Measurements from ENCODE around the gene PPIL1.
A peak's percentile ranks its signal among the peaks of the same experiment; 100 is the strongest.

PPIL1 gene

DNA sequence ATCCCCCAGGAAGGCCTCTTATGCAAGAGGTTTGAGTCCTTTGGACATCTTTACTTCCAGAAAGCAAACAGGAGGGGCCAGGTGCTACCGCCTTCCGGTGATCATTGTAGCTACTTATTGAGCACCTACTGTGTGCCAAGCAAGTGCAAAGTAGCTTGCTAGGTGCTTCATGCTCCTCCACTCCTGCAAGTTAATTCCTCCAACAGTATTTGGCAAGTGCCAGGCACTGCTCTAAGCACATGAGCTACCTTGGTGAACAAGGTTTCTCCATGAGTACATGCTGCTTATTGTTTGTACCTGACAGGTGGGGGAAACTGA lies 37.6 kb downstream of the PPIL1 start:
- DNase-seq, result no peak

DNA sequence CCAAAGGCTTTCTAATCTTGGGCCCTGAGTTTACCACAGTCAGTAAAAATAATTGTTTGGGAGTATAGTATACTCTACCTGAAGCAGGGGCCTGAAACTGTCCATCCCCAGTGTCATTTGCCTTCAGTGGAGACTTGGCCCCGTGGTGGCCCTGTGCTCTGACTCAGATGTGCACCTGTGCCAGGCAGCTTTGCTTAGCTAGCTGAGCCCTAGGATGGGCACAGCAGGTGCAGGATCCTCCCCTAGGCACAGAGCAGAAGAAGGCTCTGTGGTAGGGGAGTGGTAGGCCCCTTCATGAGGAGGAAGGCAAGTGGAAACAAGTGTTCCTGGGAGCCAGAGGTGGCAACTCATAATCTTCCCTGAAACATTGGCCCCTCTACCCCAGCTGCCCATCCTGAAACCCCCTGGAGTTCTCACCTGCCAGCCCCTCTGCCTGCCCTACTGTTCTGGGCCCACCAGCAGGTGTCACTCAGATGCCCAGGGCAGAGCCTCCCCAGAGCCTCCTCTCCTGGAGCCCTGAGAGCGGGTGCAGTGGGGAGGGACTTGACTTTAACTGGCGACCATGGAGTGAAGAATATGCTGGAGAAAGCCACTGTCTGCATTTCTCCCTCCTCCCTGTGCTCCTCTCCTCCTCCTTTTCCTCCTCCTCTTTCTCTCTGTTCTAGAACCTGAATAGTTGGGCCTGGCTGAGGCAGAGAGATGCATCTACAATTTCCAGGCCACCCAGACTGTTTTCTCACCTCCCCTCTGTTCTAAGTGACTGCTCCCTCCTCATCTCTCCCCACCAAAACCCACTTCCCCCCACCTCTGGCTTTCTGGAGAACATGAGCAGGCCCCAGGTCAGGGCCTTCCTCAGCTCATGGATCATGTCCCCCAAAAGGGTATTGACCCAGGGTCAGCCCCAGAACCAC lies 38.2 kb downstream of the PPIL1 start:
- peak in 5 of 58 donors; percentile 11 to 32 (median 25) for DNase-seq

DNA sequence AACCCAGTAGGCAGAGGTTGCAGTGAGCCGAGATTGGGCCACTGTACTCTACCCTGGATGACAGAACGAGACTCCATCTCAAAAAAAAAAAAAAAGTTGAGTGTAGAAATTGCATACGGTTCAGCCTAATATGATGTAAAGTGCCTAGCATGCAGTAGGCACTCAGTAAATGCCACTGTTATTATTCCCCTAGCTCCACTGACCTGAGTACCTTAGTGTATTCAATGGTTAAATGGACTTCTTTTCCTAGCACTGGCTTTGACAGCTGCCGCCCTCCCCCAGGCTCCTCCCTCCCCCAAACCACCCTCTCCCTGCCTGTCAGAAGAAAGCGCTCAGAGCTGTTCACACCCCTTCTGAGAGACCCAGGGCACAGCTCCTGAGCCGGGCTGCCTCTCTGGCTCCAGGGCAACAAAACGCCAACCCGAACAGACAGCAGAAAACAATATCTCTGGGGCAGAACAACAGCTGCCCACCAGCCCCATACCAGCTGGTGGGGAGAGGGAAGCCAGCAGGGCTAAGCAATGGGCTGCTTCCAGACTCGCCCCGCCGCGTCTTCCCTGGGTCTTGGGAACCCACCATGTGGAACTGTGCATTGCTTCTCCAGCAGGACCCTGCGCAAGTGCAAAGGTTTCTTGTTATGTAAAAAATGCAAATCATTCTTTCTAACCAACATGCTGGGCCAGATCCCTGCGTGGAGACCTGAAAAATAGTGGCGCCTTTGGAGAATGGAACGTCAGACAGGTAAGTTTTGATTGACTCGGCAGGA lies 39.8 kb downstream of the PPIL1 start:
- peak in 13 of 58 donors; percentile 9 to 50 (median 26) for DNase-seq

DNA sequence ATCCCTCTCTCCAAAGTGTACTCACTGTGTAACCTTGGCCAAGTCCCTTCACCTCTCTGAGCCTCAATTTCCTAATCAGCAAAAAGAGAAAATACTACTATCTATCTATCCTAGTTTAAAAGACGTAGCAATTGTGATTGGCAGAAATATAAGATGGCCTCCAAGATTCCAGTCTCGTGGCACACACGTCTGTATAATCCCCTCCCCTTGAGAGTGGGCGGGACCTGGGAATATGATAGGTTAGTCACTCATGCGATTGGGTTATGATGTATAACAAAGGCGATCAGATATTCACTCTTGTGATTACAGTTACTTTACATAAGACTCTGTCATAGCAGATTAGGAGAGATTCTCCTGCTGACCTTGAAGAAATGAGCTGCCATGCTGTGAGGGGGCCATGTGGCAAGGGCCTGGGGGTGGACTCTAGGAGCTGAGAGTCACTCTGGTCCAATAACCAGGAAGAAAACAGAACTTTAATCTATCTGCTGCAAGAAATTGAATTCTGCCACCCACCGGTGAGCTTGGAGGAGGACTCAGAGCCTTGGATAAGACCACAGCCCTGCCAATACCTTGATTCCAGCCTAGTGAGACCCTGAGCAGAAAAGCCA lies 41.3 kb downstream of the PPIL1 start:
- no peak for DNase-seq

DNA sequence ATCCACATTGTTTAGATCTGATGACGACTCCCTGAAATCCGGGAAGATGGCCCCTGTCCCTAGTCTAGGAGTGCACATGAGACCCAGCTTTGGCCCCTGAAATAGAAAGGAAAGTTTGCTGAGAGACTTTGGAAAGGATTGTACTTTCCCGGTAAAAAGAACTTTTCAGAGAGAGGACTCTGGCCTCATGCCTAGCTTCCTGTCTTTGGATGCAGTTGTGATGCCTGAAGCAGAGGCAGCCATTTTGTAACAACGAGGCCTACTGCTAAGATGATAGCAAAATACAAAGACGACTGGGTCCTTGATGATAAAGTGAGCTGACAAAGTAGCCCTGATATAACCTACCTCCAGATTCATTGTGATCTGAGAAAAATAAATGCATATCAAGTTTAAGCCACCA lies 42.3 kb downstream of the PPIL1 start:
- no peak for DNase-seq

DNA sequence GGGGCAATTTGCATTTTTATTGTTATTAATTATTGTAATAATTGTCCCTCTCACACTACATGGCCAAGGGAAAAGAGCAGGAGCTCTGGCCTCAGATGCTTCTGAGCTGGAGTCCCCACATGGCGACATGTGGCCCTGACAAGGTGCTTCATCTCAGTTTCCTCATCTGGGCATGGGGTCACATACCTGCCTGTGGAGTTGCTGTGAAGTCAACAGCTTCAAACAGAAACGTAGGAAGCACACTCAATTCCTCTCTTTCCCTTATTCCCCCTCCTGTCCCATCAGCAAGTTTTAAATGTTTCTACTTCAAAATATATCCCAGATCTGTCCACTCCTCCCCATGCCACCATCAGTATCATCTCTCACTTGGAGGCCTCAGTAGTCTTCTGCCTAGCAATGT lies 44.0 kb downstream of the PPIL1 start:
- no peak for DNase-seq

DNA sequence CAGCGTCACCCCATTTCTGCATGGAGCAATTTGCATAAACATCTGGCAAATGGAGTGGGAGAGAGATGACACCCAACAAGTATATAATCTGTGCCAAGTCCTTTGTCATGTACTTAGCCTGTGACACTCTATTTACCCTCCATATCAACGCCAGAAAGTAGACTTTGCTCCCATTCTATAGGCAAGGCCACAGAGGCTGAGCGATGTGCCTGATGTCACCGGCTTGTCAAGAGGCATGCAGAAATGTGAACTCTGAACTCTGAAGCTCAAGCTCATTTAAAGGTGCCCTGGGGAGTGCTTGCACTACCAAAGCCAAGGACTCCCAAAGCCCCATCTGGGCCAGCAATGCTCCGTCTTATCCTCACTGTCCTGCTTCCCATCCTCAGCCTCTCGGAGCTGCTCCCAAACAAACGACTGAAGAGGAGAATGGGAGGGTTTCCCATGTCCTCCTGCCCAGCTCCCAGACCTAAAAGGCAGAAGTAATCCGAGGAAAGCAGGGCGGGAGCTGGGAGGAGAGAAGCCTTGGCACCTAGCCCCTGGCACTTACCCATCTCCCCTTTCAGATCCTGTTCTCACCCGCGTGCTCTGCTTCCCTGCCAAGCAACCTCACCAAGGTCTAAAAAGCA lies 44.6 kb downstream of the PPIL1 start:
- DNase-seq, result peak in 45 of 58 donors; percentile 8 to 71 (median 38)

DNA sequence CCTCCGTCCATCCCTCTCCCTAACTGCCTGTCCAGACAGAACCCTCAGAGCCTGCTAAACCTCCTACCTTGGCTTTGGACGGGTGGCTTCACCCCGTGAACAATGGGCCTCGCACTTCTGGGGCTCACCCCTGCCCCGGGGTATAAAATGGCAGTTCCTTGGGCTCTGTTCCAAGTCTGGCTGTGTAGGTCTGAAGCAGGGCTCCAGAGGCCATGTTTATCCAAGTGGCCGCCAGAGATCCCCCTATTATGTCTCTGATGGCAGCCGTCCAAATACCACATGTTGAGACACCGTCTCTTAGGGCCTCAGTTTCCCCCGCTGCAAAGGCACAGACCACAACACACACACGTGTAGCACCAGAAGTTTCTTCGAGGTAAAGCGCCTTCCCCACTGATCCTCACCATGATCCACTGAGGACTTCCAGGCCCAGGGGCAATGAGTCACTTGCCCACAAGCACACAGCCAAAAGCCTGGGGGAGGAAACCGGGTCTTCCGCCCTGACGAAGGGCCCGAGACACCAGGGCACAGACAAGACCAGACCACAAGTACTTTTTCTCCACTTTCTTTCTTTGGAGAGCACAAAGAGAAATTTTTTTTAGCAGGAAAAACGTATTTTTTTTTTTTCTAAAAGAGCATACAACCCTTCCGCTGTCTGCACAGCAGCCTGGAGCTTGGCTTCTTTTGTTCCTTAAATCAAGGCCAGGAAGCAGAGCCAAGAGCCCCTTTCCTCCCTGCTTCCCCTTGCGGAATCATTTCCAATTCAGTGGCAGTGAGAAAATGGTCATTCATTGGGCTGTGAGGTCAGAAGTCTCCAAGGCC lies 47.1 kb downstream of the PPIL1 start:
- DNase-seq, result peak in 17 of 58 donors; percentile 14 to 64 (median 27)

DNA sequence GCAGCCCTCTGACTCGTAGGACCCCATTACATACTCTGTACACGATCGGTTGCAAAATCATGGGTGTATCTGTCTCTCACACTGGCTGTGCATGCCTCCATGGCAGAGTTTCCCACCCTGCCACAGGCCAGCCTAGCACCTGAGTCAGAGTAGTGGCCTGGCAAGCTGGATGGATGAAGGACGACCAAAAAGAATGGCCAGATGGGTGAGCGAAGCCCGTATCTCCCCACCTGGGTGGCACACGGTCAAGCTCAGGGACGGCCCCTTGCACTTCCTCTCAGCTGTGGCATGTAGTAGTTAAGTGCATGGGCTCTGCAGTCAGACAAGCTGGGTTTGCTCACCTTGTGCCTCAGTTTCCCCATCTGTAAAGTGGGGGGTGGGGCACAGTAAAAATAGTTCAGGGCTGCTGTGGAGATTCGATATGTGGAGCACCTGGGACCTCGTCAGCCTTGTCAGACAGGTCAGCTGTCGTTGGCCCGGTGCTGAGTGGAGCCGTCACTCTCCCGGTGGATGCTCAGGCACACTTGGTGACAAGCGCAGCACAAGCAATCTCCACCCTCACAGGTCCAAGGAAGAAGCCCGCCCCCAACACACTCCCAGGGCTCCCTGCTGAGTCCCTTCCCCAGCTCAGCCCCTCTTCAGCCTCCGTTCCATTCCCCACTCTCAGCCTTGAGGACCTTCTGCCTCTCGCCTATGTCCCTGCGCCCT lies 47.9 kb downstream of the PPIL1 start:
- no peak for DNase-seq

DNA sequence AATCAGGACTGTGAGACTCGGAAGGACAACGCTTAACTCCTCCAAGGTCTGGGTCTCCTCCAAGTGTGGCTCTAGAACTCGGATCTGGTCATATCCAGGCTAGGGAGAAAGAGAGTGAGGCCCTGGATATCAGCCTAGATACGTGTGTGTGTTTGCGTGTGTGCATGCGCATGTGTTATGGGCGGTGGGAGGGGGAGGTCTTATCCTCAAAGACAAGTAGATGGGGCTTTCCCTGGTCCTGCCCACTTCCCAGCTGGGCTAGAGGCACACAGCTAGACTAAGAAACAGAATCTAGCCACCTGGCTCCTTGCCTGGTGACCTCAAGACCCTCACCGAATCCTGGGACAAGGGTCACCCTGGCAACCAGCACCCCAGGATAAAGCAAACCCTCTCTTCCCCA lies 48.6 kb downstream of the PPIL1 start:
- no peak for DNase-seq

DNA sequence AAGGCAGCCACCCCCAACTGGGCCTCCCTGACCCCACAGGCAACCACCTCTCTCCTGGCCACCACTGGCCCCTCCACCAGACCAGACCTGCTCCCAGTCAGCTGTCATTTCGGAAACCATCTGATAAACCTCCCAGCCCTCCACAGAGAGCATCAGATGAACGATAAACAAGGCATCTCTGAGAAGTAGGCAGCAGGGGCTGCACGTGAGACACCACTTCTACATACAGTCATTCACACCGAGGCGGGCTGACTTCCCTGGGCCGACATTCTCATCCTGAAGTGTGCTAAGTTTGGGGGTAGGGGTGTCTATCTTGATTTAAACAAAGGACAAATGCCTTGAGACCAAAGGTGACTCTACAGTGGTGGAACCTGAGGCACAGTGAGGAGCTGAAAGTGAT lies 49.2 kb downstream of the PPIL1 start:
- no peak for DNase-seq

DNA sequence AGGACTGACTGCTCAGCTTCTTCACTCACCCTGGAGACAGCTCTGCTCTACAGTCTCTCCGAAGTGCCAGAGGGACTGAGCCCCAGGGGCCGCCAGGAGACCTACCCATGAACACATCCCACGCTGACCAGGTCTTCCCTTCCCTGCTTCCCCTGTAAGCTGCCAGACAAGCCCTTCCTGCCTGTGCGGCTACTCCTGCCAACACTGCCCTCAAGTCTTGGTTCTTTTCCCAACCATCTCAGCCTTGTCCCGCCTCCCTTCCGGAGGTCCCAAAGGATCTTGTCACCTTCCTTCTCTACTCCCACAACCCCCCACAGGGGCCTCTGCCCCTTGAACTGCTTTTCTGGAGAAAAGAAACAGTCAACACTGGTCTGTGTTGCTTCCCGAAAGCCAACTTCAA lies 50.4 kb downstream of the PPIL1 start:
- DNase-seq, result no peak

DNA sequence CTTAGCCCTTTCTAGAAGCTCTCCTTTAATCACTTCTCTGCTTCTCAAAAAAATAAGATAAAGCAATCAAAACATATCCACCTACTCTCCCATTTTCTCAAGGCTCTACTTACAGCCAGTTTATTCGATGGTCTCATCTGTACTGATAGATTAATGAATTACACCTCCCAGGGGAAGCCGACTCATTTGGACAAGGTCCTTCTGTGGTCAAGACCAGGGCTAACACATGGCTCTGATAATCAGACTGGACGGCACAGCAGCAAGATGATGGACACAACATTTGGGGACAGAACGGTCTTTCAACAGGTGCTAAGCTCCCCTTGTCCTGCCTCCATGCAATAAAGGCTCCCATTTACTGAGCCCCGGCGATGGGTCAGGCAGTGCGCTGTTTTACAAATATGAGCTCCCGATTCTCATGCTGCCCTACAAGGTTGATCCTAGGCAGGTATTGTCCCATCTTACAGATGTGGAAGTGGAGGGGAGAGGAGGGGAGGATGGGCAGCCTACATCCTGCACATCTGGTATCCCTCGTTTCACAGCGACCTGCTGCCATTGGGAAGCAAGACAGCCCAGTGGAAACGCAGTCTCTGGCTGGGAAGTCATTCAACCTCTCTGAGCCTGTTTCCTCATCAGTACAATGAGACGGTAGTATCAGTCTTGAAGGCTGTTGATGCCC lies 51.0 kb downstream of the PPIL1 start:
- DNase-seq, result no peak

DNA sequence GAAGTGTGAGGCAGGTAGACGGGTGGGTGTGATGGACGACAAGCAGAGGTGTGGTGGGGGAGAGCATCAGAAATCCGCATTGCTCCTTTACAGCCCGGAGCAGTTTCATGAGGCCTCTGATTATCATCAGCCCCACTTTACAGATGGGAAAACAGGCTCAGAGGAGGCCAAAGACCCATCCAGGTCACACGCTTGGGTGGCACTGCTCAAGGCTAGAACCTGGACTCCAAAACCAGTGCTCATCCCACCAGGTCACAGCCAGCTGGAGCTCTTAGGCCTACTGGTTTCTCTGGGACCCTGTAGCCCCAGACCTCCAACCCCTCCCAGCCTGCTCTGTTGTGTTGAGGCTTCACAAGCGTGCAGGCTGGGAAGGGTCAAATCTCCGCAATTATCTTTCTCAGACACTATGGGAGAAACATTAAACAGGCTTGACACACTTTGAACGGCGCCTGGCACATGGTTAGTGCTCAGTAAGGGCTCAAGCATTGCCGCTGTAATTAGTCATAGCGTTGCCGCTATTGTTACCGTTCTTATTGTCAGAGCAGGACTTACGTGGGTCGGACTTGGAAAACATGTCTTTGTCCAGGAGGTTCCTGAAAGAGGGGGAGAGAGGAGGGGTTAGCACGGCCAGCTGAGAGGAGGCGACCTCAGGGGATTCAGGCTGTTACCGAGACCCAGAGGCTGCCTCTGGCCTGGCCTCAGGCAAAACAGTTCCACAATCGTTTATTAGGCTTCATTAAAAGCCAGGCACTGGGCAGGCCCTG lies 51.9 kb downstream of the PPIL1 start:
- no peak for DNase-seq

DNA sequence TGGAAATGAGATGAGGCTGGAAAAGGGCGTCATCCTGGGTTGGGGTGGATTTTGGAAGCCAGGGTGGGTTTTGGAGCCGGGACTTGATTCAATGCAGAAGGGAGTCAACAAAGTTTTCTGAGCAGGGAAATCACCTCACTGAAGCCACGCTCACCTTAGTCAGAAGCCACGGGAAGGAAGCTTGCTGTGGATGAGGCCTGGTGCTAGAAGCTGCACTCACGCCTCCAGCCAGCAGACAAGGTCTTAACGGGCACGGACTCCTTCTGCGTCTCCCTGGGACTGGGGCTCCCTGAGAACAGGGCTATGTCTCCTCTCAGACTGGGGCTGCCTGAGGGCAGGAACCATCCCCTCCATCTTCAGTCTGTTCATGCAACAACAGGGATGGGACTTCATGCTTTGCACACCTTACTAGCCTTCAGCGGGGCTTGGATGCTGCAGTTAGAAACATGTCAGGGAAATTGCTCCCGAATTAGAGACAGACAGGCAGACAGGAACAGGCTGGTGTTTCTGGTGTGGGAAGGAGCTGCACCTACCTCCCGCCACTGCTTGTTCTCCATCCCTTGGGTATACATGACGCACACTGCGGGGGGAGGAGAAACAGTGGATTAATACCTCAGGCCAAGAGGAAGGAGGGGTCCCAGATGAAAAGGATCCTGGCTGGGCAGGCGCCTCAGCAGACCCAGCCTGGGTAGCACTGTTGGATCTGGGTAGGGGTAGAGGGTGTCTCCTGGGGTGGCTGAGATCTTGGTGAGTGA lies 52.8 kb downstream of the PPIL1 start:
- DNase-seq, result no peak

DNA sequence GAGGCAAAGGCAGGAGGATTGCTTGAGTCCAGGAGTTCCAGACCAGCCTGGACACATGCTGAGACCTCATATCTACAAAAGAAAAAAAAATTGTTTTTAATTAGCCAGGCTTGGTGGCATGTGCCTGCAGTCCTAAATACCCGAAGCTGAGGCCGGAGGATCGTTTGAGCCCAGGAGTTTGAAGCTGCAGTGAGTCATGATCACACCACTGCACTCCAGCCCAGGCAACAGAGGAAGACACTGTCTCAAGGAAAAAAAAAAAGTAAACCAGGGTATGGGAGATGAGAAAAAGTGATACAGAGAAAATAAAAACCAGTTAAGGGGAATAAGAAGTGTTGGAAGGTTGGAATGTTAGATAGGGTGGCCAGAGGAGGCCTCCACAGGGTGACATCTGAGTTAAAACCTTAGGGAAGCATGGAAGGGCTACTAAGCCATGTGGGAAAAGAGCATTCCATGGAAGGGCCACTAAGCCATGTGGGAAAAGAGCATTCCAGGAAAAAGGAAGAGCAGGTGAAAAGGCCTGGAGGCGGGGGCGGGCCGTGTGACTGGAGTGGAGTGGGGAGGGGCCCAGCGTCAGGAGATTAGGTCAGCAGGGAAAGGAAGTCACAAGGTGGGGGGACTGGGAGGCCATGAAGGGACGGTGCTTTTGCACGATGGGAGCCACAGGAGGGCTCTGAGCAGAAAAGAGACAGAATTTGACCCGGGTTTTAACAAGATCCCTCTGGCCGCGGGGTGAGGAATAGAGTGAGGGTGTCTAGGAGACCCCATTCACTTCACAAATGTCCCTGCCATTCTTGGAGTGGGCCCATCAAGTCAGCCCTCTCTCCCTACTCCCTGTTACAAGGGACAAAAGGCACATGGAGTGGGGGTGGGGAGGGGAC lies 53.7 kb downstream of the PPIL1 start:
- no peak for DNase-seq

DNA sequence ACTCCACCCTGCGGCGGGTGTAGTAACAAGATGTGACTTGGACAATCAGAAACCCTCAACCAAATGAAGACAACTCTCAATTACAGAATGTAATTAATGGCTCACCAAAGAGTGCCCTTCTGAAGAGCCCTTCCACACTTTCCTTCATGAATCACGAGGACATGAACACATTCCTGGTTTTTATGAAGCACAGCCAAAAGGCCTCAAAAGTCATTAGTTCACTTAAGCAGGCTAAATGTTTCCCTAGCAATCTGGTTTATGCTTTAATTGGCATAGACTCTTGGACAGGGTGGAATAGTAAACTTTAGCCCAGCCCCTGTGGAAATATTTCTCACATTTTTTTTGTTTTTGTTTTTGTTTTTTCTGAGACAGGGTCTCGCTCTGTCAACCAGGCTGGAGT lies 55.8 kb downstream of the PPIL1 start:
- DNase-seq, result no peak

All from anterior cingulate cortex (tissue), 58 donors.